Lower lobe of right lung (tissue), 2 donors: ENCODE data around the gene SDK1. TPM values are rescaled to one million over a fixed set of nuclear protein-coding genes. Genes with fewer than 3 reads are reported as not detected.

Experiments used
- ATAC-seq, 2 donors: fragments of 200-7000 bp; cut with Tn5 transposase; one replicate each; pipeline ENCODE4 v1.9.1; 2020 to 2022; ENCODE audit warnings: mild to moderate bottlenecking in 2 of 2, moderate library complexity in 2 of 2
- DNase-seq: peaks from one replicate; pipeline ENCODE4 v3.0.0-alpha.2; 2020
- H3K27ac ChIP-seq: fragments of 200-600 bp; one replicate; pipeline ENCODE4 v1.8.0; 2022
- H3K27me3 ChIP-seq: fragments of 200-600 bp; one replicate; pipeline ENCODE4 v1.8.0; 2022; ENCODE audit warnings: low read depth
- H3K36me3 ChIP-seq: fragments of 200-600 bp; one replicate; pipeline ENCODE4 v1.8.0; 2022; ENCODE audit warnings: mild to moderate bottlenecking
- H3K4me1 ChIP-seq: fragments of 200-600 bp; one replicate; pipeline ENCODE4 v1.8.0; 2022
- H3K4me3 ChIP-seq: fragments of 200-600 bp; one replicate; pipeline ENCODE4 v1.8.0; 2022; ENCODE audit warnings: mild to moderate bottlenecking
- H3K9me3 ChIP-seq: fragments of 200-600 bp; one replicate; pipeline ENCODE4 v1.8.0; 2022
- CTCF ChIP-seq: fragments of 200-600 bp; IDR thresholded peaks from one replicate; pipeline ENCODE4 v1.8.0; 2022; ENCODE audit warnings: antibody characterized with exemption, mild to moderate bottlenecking
- intact Hi-C: fragments of 100-400 bp; cut with DNase I; formaldehyde crosslinking; loops from one replicate; pipeline ENCODE4 v1.11.0; 2022
- total RNA-seq: library from RNA; stranded (reverse); fragmentation: NEBNext Ultra II Directional; extraction: Animal tissue kit (Norgen Biotek cat#: 25700); gene quantifications from one replicate; pipeline ENCODE4 v1.2.1, GENCODE V29; 2021
- donor health status: DM: no; HTN: yes; CAD: no; lungs with severe emphysema.

SDK1 gene
- total RNA-seq, 1 donor from 2014 or later: 10.0 TPM

GRCh38 chr7:4026941-4027486, 726.0 kb downstream of the SDK1 start:
- no peak overlapping the region for H3K27ac ChIP-seq
- H3K36me3 ChIP-seq: no peaks in the 10 kb centered on the region
- intact Hi-C loops: no loop called here
- DNase-seq: no peak
- no peaks in the 10 kb centered on the region for H3K9me3 ChIP-seq
- no peak for ATAC-seq
- H3K4me1 ChIP-seq: no peaks in the 10 kb centered on the region
- TF ChIP-seq CTCF: no peak
- no peak overlapping the region for H3K4me3 ChIP-seq
- no peaks in the 10 kb centered on the region for H3K27me3 ChIP-seq

GRCh38 chr7:4028221-4028620, 727.2 kb downstream of the SDK1 start:
- H3K9me3 ChIP-seq: no peaks in the 10 kb centered on the region
- no peaks in the 10 kb centered on the region for H3K4me1 ChIP-seq
- DNase-seq: no peak
- TF ChIP-seq CTCF: no peak
- intact Hi-C loops: no loop called here
- H3K4me3 ChIP-seq: no peak overlapping the region
- no peak overlapping the region for H3K27ac ChIP-seq
- ATAC-seq: no peak
- no peaks in the 10 kb centered on the region for H3K27me3 ChIP-seq
- H3K36me3 ChIP-seq: no peaks in the 10 kb centered on the region

GRCh38 chr7:4029941-4030340, 728.9 kb downstream of the SDK1 start:
- no peak overlapping the region for H3K27ac ChIP-seq
- H3K4me3 ChIP-seq: no peak overlapping the region
- DNase-seq: no peak
- H3K4me1 ChIP-seq: no peaks in the 10 kb centered on the region
- no peak for TF ChIP-seq CTCF
- no peaks in the 10 kb centered on the region for H3K27me3 ChIP-seq
- intact Hi-C loops: no loop called here
- H3K9me3 ChIP-seq: no peaks in the 10 kb centered on the region
- ATAC-seq: no peak
- H3K36me3 ChIP-seq: no peaks in the 10 kb centered on the region

GRCh38 chr7:4030346-4030950, 729.4 kb downstream of the SDK1 start:
- no peaks in the 10 kb centered on the region for H3K4me1 ChIP-seq
- H3K27me3 ChIP-seq: no peaks in the 10 kb centered on the region
- H3K4me3 ChIP-seq: no peak overlapping the region
- H3K27ac ChIP-seq: no peak overlapping the region
- intact Hi-C loops: no loop called here
- no peak for TF ChIP-seq CTCF
- no peak for DNase-seq
- H3K36me3 ChIP-seq: no peaks in the 10 kb centered on the region
- ATAC-seq: no peak
- no peaks in the 10 kb centered on the region for H3K9me3 ChIP-seq

GRCh38 chr7:4033996-4034395, 732.9 kb downstream of the SDK1 start:
- DNase-seq: no peak
- no peak for ATAC-seq
- Histone ChIP-seq H3K4me3 (no peak overlapping the region), H3K4me1 (no peaks in the 10 kb centered on the region), H3K36me3 (no peaks in the 10 kb centered on the region), H3K27me3 (no peaks in the 10 kb centered on the region), H3K9me3 (no peaks in the 10 kb centered on the region), H3K27ac (no peak overlapping the region)
- no peak for TF ChIP-seq CTCF
- intact Hi-C loops: no loop called here
